Measurements from ENCODE around the gene LNPEP.

- TF ChIP-seq, protein P1, sequence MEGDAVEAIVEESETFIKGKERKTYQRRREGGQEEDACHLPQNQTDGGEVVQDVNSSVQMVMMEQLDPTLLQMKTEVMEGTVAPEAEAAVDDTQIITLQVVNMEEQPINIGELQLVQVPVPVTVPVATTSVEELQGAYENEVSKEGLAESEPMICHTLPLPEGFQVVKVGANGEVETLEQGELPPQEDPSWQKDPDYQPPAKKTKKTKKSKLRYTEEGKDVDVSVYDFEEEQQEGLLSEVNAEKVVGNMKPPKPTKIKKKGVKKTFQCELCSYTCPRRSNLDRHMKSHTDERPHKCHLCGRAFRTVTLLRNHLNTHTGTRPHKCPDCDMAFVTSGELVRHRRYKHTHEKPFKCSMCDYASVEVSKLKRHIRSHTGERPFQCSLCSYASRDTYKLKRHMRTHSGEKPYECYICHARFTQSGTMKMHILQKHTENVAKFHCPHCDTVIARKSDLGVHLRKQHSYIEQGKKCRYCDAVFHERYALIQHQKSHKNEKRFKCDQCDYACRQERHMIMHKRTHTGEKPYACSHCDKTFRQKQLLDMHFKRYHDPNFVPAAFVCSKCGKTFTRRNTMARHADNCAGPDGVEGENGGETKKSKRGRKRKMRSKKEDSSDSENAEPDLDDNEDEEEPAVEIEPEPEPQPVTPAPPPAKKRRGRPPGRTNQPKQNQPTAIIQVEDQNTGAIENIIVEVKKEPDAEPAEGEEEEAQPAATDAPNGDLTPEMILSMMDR (IDR thresholded peaks at IDR 0.05): no peak
- TF ChIP-seq EZH2 (IDR thresholded peaks at IDR 0.05) (no peak), EZH2phosphoT487 (IDR thresholded peaks at IDR 0.05) (no peak)
Observed at GRCh38 chr5:96902876-96903275, 33.0 kb upstream of the LNPEP start.

All from neural progenitor cell (in vitro differentiated cells).